Measurements from ENCODE around the gene TREH.

TREH gene

DNA sequence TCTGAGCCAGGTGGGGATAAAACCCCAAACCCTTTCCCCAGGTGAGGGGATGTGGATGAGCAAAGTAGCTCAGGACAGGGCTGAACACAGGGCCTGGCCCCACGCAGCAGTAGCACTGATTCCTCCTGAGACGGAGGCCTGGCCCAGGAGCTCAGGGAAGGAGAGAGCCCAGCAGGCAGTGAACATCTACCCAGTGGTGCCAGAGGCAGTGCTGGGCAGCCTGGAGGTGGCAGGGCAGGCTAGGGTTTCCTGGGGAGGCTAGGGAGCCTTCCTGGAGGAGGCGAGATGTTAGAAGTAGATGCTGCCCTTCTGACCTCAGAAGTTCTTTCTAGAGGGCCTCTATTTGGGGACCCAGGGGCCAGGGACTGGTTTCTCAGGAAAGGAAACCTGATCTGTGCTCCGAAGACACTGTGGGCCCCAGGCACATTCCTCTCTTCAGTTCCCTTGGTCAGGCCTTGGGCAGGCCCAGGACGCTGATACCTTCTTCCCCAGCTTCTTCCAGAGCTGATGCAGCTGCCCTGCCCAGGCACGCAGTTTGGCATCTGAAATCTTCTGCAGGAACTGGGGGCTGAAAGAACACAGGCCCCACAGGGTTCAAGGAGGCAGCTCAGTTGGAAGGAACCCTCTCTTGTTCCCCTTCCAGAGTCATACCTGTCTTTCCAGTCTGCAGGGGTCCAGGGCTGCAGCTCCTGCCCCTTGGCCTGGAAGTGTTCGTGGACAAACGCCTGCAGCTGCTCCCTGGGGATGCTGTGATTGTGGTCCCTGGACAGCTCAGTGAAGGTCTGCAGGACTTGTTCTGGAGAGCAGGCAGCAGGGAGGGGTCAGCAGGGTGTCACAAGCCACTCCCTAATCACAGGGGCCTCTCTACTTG, 16.8 kb downstream of the TREH start:
- no peak for DNase-seq

DNA sequence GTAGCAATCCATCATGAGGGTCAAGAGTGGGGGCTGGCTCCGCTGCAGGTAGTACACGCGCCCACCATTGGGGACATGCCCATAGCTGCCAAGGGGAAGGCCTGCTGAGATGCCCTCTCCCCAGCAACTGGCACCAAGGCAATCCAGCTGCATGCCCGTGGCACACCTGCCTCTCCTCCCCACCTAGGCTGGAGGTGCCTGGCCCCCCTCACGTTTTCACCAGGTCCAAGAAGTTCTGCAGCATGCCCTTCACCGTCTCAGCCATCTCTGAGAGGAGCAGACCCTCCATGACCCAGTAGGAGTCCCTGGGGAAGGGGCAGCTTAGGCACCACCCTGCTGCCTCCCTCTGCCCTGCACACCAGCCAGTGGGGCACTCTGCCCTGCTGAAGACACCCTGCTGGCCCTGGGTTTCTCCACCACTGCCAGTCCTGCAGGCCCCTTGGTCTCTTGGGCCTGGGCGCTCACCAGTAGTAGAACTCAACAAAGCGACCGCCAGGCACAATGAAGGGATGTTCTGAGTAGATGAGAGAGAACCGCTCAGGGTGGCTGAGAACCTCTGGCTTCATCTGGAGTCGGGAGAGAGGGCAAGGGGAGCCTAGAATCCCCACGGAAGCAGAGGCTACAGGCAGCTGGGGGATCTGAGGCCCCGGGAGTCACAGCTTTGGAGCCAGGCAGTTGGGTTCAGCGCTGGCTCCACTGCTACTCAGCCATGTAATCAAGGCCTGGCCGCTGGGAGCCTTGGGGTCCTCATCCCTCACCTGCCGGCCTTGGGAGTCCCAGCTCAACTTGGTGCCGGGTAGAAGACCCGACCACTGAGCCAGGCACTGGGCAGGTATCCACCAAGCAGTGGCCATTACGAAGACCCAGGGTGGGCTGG, 17.8 kb downstream of the TREH start:
- no peak for DNase-seq

DNA sequence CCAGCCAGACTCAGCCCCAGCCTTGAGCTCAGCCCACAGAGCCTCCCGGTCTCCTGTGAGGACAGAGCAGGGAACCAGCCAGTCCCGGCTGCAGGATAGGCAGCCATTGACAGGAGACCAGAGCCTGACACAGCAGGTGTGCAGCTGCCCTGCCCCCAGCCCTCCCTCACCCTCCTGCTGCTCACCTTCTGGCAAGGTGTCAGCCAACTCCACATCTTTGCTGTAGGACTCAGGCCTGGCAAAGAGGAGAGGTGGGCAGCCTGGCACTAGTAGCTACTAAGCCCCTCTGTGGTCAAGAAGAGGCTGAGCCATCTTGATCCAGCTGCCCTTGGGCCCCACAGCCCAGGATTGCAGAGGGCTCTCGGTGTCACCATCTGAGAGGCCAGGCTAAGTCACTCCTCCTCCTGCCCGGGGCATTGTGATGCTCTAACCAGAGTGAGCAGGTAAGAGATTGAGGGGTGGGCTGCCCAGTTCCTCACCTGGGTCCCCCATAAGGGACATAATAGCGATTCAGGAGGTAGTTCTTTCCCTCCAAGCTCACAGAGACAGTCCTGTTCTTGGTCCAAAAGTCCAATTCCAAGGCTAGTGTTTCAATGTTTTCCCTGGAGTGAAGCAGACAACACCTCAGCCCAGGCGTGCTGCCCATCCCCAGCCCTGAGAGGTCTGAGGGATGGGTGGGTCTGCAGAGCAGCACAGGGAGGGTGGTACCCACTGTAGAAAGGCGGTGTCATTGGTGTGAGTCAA, 18.6 kb downstream of the TREH start:
- no peak for DNase-seq

DNA sequence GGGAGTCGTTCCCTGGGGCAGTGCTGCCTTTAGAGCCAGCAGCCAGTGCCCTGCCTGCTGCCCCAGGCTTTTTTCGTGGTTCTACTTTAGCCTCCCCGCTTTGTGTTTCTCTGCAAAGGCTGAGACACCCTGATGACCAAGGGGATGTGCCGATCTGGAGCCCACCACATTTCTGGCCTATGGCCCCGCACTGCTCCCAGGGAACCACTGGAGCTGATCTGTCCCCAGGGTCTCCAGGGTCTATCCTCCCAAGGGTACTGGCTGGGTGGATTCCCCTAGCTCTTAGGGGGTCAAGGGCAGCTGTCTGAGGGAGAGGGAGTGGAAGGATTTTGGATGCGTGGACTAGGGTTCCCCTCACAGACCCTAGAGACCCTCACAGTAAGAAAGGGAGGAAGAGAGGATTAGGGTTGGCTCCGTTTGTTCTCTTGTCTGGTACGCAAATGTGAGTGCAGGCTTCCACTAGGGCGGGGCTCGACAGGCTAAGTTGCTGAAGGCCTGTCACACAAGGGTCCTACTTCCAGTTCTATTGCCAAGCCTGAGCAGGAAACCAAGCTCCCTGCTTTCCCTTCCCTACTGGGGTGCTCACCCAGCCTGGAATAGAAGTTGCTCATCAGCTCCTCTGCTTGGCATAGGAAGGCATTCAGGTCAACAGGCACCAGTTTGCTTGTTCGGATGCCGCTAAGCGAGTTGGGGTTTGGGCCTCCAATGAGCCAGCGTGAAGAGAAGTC, 19.3 kb downstream of the TREH start:
- no peak for DNase-seq

- peak; percentile 96 for DNase-seq
These were observed 20.0 kb downstream of the TREH start for GRCh38 chr11:118659314-118659952.

DNA sequence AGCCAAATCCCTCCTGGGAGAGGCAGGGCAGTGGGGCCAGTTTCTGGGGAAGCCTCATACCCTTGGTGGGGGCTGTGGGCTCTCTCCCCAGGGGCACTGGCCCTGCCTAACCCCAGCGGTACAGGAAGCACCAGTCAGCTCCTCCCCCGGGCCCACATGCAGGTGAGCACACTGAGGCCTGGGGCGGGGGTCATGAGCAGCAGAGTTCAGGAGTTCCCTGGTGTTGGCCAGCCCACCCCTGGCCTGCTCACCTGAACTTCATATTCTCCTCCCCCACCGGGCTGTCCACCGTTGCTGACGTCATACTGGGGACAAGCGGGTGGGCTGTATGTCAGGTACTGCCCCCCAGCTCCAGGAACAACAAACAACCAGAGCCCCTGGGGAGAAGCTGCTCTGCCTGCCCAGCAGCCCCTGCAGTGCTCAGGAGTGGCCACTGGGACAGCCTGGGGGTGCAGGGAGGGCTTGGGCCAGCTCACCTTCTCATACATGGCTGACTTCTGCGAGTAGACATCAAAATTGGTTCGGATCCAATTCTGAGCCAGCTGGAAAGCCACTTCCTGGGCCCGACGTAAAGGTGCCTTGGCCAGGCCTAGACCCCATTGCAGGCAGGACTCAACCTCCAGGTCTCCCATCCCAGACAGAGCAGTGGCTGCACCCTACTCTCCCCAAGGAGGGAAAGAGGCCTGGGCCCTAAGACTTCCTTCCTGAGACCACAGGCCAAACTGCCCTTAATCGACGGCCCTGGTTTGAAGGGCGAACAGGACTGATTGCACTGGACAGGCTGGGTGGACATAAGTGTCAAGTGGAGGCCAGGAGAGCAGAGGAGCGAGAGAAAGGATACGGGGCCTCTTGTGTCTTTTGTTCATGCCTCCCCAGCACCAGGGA, 20.8 kb downstream of the TREH start:
- DNase-seq, result no peak

GRCh38 chr11:118657709-118658428, 21.6 kb downstream of the TREH start:
- no peak for DNase-seq

- no peak for DNase-seq
These were observed 22.2 kb downstream of the TREH start for GRCh38 chr11:118657238-118657637.

DNA sequence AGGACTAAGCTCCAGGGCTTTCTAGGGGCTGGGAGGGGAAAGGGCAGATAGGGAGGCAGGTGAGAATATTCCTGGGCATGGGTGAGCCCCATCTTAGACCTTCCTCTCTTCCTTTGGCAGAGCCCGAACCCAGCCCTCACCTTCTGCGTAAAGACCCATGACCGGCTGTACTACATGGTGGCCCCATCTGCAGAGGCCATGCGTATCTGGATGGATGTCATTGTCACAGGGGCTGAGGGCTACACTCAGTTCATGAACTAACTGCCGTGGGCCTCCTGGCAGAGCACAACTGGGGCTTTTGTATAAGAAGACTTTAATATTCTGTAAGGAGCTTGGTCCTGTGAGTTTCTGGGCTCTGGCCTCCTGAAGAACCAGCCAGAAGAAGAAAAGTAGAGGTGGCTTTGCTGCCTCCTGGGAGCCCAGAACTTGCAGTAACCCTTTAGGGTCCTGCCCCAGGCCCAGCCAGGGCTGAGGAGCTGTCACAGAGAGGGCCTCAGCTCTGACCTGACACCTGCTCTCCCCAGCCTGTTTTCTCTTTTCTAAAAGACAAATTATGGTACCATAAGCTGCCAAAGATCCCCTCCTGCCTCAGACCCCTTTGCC, 22.8 kb downstream of the TREH start:
- DNase-seq, result no peak

DNA sequence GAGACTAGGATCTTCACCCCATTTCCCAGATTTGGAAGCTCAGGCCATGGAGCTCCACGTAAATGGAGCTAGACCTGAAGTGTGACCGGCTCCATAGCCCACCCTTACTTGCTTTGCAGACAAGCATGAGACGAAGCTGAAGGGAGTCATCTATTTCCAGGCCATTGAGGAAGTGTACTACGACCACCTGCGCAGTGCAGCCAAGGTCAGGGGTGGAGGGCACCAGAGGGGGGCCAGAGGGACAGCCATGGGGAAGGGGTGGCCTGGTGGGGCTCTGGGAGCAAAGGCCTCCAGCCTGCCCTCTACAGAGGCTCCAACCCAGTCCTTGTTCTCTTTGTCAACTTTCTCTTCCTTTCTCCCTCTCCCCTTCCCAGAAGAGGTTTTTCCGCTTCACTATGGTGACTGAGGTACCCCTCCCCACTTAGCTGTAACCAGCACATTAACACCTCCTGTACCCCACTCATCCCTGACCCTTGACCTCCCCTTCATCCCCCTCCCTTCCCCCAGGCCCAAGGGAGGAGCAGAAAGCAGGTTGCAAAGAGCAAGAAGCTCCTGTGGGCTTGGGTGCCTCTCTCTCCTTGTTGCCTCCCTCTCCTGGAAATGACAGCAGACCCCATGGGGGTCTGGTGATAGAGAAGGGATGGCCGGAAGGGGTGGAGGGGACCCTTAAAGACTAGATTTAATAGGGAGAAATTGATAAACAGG, 23.8 kb downstream of the TREH start:
- DNase-seq, result no peak

- no peak for DNase-seq
These were observed 25.6 kb downstream of the TREH start for GRCh38 chr11:118653684-118654390.

GRCh38 chr11:118652681-118653181, 26.7 kb downstream of the TREH start:
- no peak for DNase-seq

DNA sequence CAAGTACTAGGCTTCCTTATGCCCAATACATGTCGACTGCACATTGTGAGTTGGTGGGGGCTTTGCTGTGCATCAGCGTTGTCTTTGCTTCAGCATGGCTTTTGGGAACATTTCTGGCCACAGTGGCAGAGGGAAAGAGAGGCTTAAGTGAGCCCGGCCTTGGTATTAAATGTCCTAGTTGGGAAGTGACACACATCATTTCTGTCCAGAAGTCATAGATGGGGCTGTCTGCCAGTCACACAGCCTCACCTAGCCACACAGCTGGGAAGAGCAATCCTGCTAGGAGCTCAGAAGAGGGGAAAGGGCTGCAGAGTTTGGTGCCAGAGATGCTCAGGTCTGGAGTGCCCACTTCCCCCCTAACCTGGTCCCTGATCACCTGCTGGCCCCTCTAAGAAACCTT, 27.6 kb downstream of the TREH start:
- DNase-seq, result no peak

DNA sequence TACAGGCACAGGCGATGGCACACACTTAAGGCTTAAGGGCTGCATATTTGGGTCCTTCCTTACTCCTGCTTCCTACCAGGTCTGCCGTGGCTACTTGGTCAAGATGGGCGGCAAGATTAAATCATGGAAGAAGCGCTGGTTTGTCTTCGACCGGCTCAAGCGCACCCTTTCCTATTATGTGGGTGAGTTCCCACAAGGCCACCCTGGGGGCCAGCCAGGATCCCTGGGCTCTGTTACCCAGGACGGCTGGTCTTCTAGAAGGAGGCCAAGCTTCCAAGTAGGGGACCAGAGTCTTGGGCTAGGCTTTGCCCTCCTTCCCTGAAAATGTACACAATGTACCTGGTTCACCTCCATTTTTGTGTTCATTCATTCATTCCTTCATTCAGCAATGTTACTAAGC, 29.1 kb downstream of the TREH start:
- DNase-seq, result no peak

DNA sequence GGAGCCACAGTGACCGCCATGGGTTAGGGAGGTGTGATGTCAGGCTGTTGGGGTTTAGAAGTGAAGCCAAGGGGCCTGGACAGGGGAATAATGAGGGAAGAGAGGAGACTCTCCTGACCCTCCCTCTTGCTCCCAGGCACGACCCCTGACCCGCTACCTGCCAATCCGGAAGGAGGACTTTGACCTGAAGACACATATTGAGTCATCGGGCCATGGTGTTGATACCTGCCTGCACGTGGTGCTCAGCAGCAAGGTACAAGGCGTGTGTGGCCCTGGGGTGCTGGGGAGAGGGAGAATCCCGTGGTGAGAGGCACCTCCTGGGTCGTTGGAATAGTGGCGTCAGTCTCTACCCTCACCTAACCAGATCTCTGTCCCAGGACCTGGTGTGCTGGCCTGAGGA, 29.5 kb downstream of the TREH start:
- no peak for DNase-seq

GRCh38 chr11:118648291-118648690, 31.2 kb downstream of the TREH start:
- no peak for DNase-seq

DNA sequence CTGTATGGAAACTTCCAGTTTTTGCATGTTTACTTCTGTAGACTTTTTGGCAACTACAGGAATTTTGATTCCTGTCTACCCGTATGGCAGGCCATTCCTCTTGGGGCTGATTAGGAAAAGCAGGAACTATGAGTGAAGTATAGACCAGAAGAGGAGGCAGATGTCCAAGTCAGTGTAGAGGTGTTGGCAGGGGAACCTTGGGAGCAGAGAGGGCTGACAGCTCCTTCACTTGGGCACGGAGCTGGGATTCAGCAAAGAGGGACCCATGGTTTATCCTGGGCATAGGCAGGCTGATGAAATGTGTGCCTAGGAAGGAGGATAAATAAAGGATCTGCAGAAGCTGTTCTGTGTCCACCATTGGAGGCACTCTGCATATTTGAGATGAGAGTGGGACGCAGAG, 33.1 kb downstream of the TREH start:
- no peak for DNase-seq

- DNase-seq, result no peak
These were observed 34.3 kb downstream of the TREH start for GRCh38 chr11:118645066-118645715.
